Measurements from ENCODE around the gene ARHGAP45.

DNA sequence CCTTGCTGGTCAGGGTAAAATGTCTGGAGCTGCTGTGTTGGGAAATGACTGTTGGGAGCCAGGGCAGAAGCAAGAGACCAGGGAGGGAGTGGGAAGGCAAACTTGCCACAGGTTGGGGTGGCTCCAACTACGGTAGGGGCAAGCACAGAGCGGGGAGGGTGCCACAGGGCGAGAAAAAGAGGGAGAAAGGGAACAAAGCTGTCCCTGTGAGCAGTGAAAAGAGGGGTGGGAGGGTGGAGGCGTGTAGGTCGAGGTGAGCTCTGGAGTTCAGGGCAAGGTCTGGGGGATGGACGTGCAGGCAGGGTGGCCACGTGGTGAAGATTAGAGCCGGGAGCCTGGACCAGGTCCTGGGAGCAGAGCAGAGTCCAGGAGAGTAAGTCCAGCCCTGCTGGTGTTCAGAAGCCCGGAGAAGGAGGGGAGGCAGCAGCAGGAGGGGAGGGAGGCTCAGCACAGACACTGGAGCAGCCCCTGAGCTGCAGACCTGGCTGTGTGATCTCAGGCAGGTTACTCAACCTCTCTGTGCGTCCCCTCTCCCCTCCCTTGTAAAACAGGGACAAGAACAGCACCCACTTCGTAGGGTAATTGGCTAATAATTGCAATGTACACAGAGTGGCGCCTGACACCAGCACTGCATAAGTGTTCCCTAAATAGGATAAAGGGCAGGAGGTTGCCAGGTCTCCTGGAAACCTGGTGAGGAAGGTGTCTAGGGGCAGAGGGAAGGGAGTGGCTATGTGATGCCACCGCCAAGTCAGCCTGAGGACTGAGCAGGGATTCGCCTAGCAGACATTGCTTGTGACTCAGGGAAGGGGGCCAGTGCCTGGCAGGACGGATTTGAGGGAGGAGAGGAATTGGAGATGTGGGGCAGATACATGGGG is 31.4 kb downstream of the ARHGAP45 start:
- TF ChIP-seq, protein P1, sequence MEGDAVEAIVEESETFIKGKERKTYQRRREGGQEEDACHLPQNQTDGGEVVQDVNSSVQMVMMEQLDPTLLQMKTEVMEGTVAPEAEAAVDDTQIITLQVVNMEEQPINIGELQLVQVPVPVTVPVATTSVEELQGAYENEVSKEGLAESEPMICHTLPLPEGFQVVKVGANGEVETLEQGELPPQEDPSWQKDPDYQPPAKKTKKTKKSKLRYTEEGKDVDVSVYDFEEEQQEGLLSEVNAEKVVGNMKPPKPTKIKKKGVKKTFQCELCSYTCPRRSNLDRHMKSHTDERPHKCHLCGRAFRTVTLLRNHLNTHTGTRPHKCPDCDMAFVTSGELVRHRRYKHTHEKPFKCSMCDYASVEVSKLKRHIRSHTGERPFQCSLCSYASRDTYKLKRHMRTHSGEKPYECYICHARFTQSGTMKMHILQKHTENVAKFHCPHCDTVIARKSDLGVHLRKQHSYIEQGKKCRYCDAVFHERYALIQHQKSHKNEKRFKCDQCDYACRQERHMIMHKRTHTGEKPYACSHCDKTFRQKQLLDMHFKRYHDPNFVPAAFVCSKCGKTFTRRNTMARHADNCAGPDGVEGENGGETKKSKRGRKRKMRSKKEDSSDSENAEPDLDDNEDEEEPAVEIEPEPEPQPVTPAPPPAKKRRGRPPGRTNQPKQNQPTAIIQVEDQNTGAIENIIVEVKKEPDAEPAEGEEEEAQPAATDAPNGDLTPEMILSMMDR (IDR thresholded peaks at IDR 0.05), result no peak
- TF ChIP-seq EP300 (IDR thresholded peaks at IDR 0.05), result no peak
- TF ChIP-seq POLR2AphosphoS5 (IDR thresholded peaks at IDR 0.05), result peak in 1 of 3 donors; percentile 21
- no peak for TF ChIP-seq POLR2A (IDR thresholded peaks at IDR 0.05)

Data from suprapubic skin (tissue), 4 donors.